ENCODE data around the gene PDZRN3.

PDZRN3 gene

DNA sequence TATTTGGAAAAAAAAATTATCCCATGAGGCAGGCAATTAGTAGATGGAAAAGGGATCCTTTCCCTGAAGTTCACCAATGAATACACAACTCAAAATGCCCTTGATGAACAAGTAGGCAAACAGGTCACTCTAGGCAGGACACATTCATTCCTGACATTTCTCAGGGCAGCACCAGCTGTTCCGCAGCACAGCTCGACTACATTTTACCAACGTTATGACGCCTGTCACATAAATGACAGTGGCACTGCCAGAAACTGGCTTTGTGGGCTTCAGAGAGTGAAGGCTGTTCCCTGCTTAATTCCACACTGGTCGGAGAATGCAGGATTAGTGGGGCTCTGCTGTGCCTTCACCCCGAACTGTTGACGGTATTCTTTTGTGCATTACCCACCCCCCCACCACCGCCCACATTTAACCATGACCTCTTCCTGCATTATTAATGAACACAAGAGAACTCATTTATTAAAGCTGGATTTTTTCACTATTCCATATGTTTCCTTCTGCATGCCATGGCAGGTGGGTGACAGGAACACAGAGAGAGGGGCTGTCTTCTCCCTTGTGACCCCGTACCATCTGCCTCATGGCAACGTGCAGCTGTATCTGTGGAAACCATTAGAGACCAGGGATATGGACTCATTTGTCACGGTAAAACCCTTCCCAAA lies 197.6 kb downstream of the PDZRN3 start:
- TF ChIP-seq, protein P1, sequence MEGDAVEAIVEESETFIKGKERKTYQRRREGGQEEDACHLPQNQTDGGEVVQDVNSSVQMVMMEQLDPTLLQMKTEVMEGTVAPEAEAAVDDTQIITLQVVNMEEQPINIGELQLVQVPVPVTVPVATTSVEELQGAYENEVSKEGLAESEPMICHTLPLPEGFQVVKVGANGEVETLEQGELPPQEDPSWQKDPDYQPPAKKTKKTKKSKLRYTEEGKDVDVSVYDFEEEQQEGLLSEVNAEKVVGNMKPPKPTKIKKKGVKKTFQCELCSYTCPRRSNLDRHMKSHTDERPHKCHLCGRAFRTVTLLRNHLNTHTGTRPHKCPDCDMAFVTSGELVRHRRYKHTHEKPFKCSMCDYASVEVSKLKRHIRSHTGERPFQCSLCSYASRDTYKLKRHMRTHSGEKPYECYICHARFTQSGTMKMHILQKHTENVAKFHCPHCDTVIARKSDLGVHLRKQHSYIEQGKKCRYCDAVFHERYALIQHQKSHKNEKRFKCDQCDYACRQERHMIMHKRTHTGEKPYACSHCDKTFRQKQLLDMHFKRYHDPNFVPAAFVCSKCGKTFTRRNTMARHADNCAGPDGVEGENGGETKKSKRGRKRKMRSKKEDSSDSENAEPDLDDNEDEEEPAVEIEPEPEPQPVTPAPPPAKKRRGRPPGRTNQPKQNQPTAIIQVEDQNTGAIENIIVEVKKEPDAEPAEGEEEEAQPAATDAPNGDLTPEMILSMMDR (IDR thresholded peaks at IDR 0.05; ENCODE audit: low read depth, low read length, missing control alignments): no peak
- no peak overlapping the region for H3K4me3 ChIP-seq (replicated peaks; ENCODE audit: low read depth, low read length)
- DNase-seq (ENCODE audit: extremely low read depth, low read depth): no peak

- TF ChIP-seq, protein P1 (IDR thresholded peaks at IDR 0.05; ENCODE audit: low read depth, low read length, missing control alignments): no peak
- no peak overlapping the region for H3K4me3 ChIP-seq (replicated peaks; ENCODE audit: low read depth, low read length)
- DNase-seq (ENCODE audit: extremely low read depth, low read depth): no peak
Observed at GRCh38 chr3:73426606-73427005, 198.1 kb downstream of the PDZRN3 start.

DNA sequence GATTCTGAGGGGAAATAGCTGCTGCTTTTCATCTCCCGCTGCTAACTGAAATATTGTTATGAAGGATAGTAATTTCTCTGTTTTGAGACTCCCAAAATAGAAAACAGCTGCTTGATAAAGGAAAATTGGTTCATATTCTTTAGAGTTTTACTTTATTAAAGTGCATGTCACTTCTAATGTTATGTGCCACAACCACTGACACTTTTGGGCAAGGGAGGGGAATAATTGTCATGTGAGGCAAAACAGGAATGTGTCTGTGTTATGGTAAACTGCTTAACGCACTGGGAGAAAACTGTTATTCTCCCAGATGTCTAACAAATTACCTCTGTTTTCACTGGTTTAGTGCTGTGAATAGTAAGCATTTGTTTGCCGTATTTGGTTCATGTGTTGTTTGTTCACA lies 201.6 kb downstream of the PDZRN3 start:
- no peak for DNase-seq (ENCODE audit: extremely low read depth, low read depth)
- no peak overlapping the region for H3K4me3 ChIP-seq (replicated peaks; ENCODE audit: low read depth, low read length)

DNA sequence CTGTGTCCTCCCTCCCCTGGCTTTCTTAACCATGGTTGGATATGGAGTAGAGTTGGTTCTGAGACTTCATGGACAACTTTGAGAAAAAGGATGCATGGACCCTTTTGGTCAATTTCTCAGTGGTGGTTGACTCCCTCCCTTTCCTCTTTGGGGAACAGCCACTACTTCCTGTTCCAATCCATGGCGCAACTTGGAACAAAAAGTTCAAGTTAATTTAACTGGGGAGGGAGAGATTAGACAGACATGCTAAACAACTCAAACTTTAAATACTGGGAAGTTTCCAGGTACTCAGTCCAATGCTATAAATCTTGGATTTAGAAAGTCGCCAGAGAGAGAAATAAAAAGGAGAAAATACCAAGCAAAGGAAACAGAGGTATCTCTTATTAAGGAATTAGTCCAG lies 202.2 kb downstream of the PDZRN3 start:
- no peak overlapping the region for H3K4me3 ChIP-seq (replicated peaks; ENCODE audit: low read depth, low read length)
- TF ChIP-seq, protein P1 (IDR thresholded peaks at IDR 0.05; ENCODE audit: low read depth, low read length, missing control alignments): no peak
- no peak for DNase-seq (ENCODE audit: extremely low read depth, low read depth)

More for the DNA sequence above, 201.6 kb downstream of the PDZRN3 start:
- TF ChIP-seq, protein P1 (IDR thresholded peaks at IDR 0.05; ENCODE audit: low read depth, low read length, missing control alignments): no peak

DNA sequence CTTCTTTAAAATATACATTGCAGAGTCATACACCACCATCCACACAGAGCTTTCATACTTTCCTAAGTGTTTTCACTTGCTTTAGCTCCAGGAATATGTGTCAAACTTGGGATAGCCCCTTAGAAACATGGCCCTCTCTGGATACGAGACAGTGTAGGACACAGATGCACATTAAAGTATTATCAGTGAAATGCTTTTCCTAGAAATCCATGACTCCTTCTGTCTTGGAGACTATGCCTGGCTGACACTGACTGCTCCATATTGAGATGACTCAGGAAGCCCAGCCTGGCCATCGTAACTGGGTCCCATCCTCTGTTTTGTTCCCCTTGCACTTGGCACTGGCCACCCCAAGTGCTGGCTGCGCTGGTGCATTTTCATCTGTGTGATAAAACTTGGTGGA lies 204.8 kb downstream of the PDZRN3 start:
- no peak for DNase-seq (ENCODE audit: extremely low read depth, low read depth)
- no peak overlapping the region for H3K4me3 ChIP-seq (replicated peaks; ENCODE audit: low read depth, low read length)
- TF ChIP-seq, protein P1 (IDR thresholded peaks at IDR 0.05; ENCODE audit: low read depth, low read length, missing control alignments): no peak

DNA sequence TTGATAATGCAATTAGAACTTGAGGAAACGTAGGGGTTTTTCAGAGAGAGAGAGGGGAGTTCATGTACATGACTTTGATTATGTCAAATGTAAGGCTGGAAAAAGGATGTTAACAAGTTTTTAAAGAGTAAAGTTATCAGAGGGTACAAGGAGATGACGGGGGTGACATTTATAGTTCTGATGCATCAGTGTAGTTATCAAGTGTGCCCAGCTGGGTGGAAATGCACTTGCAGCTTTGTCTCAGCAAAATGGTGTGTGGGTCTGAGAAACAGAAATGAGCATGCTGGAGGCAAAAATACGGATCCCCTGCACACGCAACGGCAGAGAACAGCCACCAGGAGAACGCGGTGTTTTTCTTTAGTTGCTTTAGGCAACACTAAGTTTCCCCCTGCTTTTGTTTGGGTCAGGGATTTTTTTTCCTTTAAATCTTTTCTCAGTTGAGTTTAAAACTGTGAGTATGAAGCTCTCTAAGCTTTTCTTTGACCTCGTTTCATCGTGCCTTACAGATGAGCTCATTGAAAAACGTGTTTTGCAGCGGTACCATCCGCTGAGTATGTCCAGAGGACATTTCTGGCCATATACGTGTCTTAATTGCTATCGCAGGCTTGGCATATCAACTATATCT lies 205.4 kb downstream of the PDZRN3 start:
- DNase-seq (ENCODE audit: extremely low read depth, low read depth): no peak
- 0 out of 2 replicates have a peak overlapping the region, but pooled peaks have one; percentile 2 for H3K4me3 ChIP-seq (replicated peaks; ENCODE audit: low read depth, low read length)
- TF ChIP-seq, protein P1 (IDR thresholded peaks at IDR 0.05; ENCODE audit: low read depth, low read length, missing control alignments): peak; percentile 24

Data from HFF-Myc (cell line).